ENCODE results near the gene RORB. TPM values are rescaled to one million over a fixed set of nuclear protein-coding genes. Genes with fewer than 3 reads are reported as not detected.

Gene RORB
- total RNA-seq, 4 donors from 2014 or later: 0.25 to 0.72 (median 0.50) TPM

GRCh38 chr9:74534841-74535240, 37.7 kb downstream of the RORB start:
- no peaks in the 10 kb centered on the region for H3K9me3 ChIP-seq
- H3K4me1 ChIP-seq: no peaks in the 10 kb centered on the region
- H3K4me3 ChIP-seq: no peak overlapping the region
- no peak for TF ChIP-seq EP300 (IDR thresholded peaks at IDR 0.05)
- no peak for TF ChIP-seq CTCF (IDR thresholded peaks at IDR 0.05)
- TF ChIP-seq POLR2AphosphoS5 (IDR thresholded peaks at IDR 0.05): no peak
- no peak for TF ChIP-seq POLR2A (IDR thresholded peaks at IDR 0.05)
- no peak overlapping the region for H3K27ac ChIP-seq
- peaks cover 5% of the 10 kb centered on the region for H3K27me3 ChIP-seq
- DNase-seq (ENCODE audit: low spot score in 2 of 2): no peak
- 92% methylated on average over 3 of the region's 3 CpGs for WGBS
- no peaks in the 10 kb centered on the region for H3K36me3 ChIP-seq

GRCh38 chr9:74543145-74543544, 46.0 kb downstream of the RORB start:
- TF ChIP-seq POLR2A (IDR thresholded peaks at IDR 0.05) (no peak), POLR2AphosphoS5 (IDR thresholded peaks at IDR 0.05) (no peak), CTCF (IDR thresholded peaks at IDR 0.05) (no peak), EP300 (IDR thresholded peaks at IDR 0.05) (no peak)
- H3K27ac ChIP-seq: no peak overlapping the region
- no peak overlapping the region for H3K4me3 ChIP-seq
- H3K9me3 ChIP-seq: no peaks in the 10 kb centered on the region
- WGBS: 31% methylated on average over 3 of the region's 3 CpGs
- H3K27me3 ChIP-seq: no peaks in the 10 kb centered on the region
- H3K4me1 ChIP-seq: no peaks in the 10 kb centered on the region
- DNase-seq (ENCODE audit: low spot score in 2 of 2): no peak
- H3K36me3 ChIP-seq: no peaks in the 10 kb centered on the region

DNA sequence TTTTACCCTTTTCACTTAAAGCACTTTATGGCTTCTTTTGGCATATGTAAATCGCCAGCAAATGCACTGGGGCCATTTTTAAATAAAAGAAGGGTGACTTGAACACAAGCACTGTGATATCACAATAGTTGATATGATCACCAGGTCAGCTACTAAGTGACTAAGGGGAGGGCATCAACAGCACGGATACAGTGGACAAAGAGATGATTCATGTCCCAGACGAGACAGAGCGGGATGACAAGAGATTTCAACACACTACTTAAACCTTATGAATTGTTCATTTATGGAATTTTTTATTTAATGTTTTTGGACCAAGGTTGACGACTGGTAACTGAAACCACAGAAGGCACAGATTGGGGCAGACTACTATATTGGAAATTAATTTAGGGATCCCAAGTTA, 54.1 kb downstream of the RORB start:
- Histone ChIP-seq H3K27me3 (no peaks in the 10 kb centered on the region), H3K27ac (no peak overlapping the region), H3K4me1 (no peaks in the 10 kb centered on the region), H3K9me3 (no peaks in the 10 kb centered on the region), H3K4me3 (no peak overlapping the region), H3K36me3 (no peaks in the 10 kb centered on the region)
- TF ChIP-seq POLR2A (IDR thresholded peaks at IDR 0.05) (no peak), POLR2AphosphoS5 (IDR thresholded peaks at IDR 0.05) (no peak), CTCF (IDR thresholded peaks at IDR 0.05) (no peak), EP300 (IDR thresholded peaks at IDR 0.05) (no peak)
- DNase-seq (ENCODE audit: low spot score in 2 of 2): no peak
- WGBS: 75% methylated on average over 5 of the region's 5 CpGs

GRCh38 chr9:74554751-74555419, 57.8 kb downstream of the RORB start:
- no peak overlapping the region for H3K4me3 ChIP-seq
- no peak for TF ChIP-seq POLR2A (IDR thresholded peaks at IDR 0.05)
- no peak for TF ChIP-seq POLR2AphosphoS5 (IDR thresholded peaks at IDR 0.05)
- TF ChIP-seq EP300 (IDR thresholded peaks at IDR 0.05): no peak
- WGBS: 53% methylated on average over 8 of the region's 9 CpGs
- H3K9me3 ChIP-seq: no peaks in the 10 kb centered on the region
- H3K27ac ChIP-seq: no peak overlapping the region
- no peaks in the 10 kb centered on the region for H3K27me3 ChIP-seq
- no peaks in the 10 kb centered on the region for H3K36me3 ChIP-seq
- H3K4me1 ChIP-seq: no peaks in the 10 kb centered on the region
- no peak for DNase-seq (ENCODE audit: low spot score in 2 of 2)

DNA sequence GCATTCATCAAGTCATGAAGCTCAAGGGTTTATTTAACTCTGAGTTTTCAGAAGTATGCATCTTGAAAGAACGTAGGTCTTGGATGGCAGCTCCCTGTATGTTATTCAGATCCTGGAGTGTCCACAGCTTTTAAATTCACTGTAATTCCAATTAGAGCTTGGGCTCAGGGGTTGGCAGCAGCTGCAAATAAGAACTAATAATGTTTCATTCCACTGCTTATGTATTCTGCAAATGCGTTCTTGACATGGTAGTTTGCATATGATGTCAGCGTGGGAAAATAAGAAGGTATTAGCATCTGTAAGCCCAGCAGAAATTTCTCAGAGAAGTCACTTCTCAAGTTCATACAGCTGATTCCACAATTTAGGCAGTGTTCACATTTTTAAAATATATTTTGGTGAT, 58.4 kb downstream of the RORB start:
- TF ChIP-seq POLR2AphosphoS5 (IDR thresholded peaks at IDR 0.05) (no peak), POLR2A (IDR thresholded peaks at IDR 0.05) (no peak), CTCF (IDR thresholded peaks at IDR 0.05) (no peak), EP300 (IDR thresholded peaks at IDR 0.05) (no peak)
- 78% methylated on average over 3 of the region's 3 CpGs for WGBS

More for the DNA sequence above, 58.4 kb downstream of the RORB start:
- H3K9me3 ChIP-seq: no peaks in the 10 kb centered on the region
- no peak overlapping the region for H3K27ac ChIP-seq
- H3K27me3 ChIP-seq: no peaks in the 10 kb centered on the region
- H3K36me3 ChIP-seq: no peaks in the 10 kb centered on the region
- H3K4me1 ChIP-seq: no peaks in the 10 kb centered on the region
- DNase-seq (ENCODE audit: low spot score in 2 of 2): no peak
- H3K4me3 ChIP-seq: no peak overlapping the region

Measured in suprapubic skin (tissue), 4 donors.